Measurements from ENCODE around the gene LRRC38.

- TF ChIP-seq CTCF (conservative IDR thresholded peaks at IDR 0.05; ENCODE audit: low read depth, low read length) (no peak), POLR2A (IDR thresholded peaks at IDR 0.05; ENCODE audit: low read depth, low read length) (no peak), RCOR1 (IDR thresholded peaks at IDR 0.05; ENCODE audit: insufficient replicate concordance, low read length) (no peak), MXI1 (IDR thresholded peaks at IDR 0.05; ENCODE audit: borderline replicate concordance, low read depth, low read length) (no peak), BHLHE40 (IDR thresholded peaks at IDR 0.05; ENCODE audit: low read depth, low read length) (no peak), CEBPB (IDR thresholded peaks at IDR 0.05; ENCODE audit: low read depth, low read length) (no peak), RAD21 (IDR thresholded peaks at IDR 0.05; ENCODE audit: low read length) (no peak)
- TF ChIP-seq, protein P1, sequence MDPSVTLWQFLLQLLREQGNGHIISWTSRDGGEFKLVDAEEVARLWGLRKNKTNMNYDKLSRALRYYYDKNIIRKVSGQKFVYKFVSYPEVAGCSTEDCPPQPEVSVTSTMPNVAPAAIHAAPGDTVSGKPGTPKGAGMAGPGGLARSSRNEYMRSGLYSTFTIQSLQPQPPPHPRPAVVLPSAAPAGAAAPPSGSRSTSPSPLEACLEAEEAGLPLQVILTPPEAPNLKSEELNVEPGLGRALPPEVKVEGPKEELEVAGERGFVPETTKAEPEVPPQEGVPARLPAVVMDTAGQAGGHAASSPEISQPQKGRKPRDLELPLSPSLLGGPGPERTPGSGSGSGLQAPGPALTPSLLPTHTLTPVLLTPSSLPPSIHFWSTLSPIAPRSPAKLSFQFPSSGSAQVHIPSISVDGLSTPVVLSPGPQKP (IDR thresholded peaks at IDR 0.05; ENCODE audit: borderline replicate concordance, low read depth, low read length): no peak
Measured at GRCh38 chr1:13499422-13499821, 14.4 kb downstream of the LRRC38 start.
